NCI-H2196 treated with DMSO at 0.1 percent for 48 hours (cell line): ENCODE results near the gene SCAPER.

ENCODE experiments used
- DNase-seq: peaks from one replicate; lab custom pipeline; 2025; ENCODE audit not compliant: unreplicated experiment; lab: John Stamatoyannopoulos, UW

The SCAPER gene

DNA sequence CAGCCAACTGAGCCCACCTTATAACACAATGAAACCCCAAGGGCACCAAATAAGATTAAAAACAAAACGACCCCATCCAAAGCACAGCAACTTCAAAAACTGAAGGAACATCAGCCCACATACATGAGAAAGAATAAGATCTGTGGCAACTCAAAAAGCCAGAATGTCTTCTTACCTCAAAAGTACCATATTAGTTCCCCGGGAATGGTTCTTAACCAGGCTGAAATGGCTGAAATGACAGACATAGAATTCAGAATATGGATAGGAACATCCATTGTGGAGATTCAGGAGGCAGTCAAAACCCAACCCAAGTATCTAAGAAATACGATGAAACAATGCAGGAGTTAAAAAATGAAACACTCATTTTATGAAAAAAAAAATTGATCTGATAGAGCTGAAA lies 222.3 kb downstream of the SCAPER start:
- DNase-seq: no peak

DNA sequence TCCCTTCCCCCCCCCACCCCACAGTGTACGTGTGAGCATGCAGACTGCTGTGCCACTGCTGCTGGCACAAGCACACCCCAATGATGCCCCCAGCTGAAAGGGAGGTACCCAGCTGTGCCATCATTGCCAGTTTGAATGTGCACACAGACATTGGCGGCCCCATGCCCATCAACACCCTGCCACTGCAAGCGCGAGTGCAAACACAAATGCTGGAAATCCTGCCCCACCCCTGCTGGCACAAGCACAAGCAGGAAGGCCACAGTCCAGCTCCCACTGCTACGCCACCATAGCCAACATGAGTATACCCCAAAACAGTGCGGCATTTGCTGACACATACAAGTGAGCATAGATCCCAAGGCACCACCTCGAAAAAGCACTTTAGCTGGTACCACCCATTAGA lies 222.9 kb downstream of the SCAPER start:
- DNase-seq: no peak

- DNase-seq: no peak
Observed at GRCh38 chr15:76678766-76679165, 226.4 kb downstream of the SCAPER start.

DNA sequence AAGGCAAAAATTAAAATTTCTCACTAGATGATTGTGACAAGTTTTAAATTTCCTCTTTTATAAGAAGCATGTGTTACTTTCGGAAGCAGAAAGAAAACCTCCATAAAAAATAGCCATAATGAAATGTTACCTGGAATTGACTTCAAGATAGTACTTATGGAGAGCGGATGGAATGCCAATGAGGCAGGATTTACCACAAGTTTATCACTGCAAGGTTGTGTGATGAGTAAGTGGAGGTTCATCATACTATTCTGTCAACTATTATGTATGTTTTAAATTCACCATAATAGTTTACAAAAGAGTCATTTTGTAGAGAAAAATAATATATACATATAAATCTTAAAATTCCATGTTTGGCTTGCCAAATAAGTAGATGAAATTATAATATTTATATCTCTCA lies 230.3 kb downstream of the SCAPER start:
- DNase-seq: no peak

- no peak for DNase-seq
Observed at GRCh38 chr15:76669521-76670207, 235.5 kb downstream of the SCAPER start.

DNA sequence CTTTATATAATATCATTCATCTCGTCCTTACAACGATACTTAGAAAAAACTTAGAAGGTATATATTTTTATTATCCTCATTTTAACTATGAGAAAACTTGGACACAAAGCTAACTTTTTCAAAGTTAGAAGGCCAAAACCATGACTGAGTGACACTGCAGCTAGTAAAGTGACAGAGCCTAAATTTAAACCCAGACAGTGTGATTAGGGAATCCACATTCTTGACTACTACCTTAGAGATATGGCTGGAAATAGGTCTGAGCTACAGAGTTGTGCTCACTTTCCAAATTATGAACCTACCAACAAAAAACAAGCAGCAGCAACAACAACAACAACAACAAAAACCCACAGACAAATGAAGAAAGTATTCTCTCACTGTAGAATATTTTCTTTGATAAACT lies 236.2 kb downstream of the SCAPER start:
- DNase-seq: no peak

DNA sequence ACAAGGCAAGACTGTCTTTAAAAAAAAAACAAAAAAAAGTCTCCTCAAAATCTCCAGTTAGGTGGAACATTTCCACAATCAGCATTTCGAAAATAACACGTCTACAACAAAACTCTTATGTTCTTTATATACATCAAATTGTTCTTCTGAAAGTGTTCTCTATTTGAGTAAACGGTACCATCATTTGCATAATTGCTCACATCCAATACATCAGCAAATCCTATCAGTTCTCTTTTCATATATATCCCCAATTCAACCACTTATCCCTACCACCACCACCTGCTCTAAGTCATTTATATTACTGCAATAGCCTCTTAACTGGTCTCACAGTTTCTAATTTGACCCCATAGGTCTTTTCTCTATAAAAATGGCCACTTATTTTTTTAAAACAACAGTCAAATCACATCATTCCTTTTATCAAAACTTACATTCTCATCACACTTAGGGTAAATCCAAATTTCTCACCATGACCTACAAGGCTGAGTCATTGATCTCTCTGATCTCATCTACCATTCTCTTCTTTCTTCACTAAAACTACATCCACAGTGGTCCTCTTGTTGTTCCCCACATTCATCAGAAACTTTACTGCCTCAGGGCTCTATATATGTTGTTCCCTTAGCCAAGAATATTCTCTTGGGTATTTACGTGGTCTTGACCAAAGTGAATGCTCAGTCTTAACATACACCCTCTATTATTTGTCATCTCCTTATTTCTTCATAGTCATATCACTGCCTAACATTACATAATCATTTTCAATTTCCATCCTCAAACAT lies 237.0 kb downstream of the SCAPER start:
- DNase-seq: no peak

DNA sequence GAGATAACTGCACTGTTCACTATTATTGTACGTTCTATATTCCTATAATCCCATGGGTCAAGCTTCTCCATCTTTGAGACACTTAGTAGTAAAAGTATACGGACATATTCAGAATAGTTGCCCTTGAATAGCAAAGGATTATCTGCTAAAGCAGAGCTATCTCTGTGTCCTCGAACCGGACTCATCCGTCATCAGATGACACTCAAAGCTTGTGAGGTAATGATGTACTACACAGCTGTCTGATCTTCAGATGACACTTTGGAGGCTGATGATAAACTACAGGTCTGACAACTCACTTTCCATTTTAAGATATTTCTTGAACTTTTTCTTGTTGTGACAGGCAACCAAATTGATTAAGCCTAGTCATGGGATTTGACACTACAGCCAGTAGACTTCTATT lies 240.2 kb downstream of the SCAPER start:
- DNase-seq: no peak

DNA sequence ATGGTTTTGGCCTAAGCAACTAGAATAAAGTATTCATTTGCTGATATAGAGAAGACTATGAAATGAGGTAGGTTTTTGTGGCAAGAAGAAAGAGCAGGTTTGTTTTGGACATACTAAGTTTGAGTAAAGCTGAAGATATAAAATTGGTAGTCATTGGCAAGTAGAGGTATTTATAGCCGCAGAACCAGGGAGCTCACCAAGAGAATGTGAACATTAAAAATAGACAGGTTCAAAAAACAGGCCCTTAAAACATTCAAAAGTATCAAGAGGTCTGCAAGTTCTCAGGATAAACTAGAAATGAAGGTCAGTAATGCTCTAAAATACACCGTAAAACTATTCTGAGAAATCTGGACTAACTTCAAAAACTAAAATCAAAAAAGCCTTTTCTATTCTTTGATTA lies 240.7 kb downstream of the SCAPER start:
- DNase-seq: no peak

DNA sequence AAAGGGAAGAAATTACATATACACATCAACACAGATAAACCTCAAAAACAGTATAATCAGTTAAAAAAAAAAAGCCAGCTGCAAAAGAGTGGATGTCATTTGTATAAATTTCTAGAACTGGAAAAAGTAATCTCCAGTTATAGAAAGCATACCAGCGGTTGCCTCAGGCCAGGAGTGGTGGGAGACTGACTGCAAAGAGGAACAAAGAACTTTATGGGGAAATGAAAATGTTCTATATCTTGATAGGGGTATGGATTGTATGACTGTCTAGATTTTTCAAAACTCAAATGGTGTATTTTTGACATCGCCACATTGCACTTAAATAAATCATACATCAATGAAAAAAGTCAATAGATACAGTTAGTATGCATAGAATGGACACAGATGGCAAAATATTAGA lies 241.6 kb downstream of the SCAPER start:
- DNase-seq: no peak

DNA sequence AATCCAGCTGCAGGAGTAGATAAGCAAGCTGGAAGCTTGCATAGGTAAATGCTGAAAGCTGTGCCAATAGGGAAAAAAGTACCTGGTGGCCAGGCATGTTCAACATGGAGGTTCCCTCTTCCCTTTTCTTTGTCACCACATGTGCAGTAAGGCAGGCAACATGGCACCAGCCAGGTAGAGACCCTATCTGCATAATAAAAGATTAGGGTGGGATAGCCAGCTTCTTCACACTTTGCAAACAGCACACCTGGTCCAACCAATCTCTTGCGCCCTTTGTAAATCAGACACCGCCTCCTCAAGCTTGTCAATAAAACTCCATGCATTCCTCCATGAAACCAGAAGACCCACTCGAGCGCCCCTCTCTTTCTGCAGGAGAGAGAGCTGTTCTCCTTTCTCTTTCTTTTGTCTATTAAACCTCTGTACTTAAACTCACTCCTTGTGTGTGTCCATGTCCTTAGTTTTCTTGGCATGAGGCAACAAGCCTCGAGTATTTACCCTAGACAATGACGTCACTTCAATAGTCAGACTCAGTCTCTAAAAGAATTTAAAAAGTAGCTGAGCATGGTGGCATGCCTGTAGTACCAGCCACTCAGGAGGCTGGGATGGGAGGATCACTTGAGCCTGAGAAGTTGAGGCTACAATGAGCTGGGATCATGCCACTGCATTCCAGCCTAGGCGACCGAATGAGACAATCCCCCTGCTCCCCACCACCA lies 256.3 kb downstream of the SCAPER start:
- no peak for DNase-seq

DNA sequence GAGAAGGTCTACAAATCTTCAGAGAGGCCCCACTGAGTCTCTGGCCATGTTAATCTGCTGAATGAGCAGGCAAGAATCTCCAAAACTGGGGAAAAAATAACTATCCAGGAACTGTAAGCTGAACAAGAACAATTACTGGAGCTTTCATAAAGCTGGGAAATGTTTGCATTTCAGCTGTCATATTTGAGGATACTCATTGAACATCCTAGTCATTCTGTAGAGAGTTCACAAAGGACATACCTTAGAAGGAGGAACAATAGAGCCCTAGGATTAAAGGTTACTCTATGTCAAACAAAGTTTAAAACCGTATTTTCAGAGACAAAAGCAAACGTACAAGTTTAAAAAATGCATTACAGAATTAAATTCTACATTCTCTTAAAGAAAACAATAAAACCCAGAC lies 257.5 kb downstream of the SCAPER start:
- DNase-seq: no peak

DNA sequence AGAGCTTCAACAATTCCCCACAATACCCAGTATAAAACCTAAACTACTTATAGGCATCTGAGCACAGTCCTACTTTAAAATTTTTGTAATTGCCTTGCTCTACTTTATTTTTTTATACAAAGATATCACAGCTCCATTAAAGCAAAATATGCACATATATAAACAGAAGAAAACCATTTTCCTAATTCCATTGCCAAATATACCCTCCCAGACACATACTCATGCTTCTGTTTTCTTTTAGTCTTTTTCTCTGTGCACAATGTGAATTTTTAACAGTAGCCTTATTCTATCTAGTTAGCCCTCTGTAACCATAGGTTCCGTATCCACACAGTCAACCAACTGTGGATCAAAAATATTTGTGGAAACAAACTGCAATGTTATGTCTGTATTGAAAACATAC lies 260.5 kb downstream of the SCAPER start:
- DNase-seq: no peak

- no peak for DNase-seq
Observed at GRCh38 chr15:76642671-76643070, 262.5 kb downstream of the SCAPER start.

GRCh38 chr15:76637166-76637565 lies 268.0 kb downstream of the SCAPER start:
- no peak for DNase-seq

GRCh38 chr15:76636059-76636458 lies 269.1 kb downstream of the SCAPER start:
- no peak for DNase-seq

GRCh38 chr15:76626611-76627010 lies 278.5 kb downstream of the SCAPER start:
- DNase-seq: no peak

DNA sequence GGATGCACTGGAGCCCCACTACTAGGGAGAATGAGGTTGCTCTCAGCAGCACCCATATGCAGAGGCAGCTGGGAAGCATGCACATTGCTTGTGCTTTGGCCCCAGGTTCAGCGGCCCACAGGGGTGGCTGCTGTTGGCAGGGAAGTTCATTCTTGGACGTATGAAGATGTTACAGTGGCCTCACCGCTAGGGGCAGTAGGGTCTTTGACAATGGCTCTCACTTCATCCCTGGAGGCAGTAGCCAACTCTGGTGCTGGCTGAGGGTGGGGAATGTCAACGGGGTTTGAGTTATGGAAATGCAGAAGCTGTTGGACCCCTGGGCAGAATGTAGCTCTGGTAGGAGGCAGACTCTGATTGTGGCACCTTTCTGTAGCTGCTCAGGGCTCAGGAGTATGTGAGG lies 279.9 kb downstream of the SCAPER start:
- no peak for DNase-seq

GRCh38 chr15:76614725-76615124 lies 290.4 kb downstream of the SCAPER start:
- no peak for DNase-seq

DNA sequence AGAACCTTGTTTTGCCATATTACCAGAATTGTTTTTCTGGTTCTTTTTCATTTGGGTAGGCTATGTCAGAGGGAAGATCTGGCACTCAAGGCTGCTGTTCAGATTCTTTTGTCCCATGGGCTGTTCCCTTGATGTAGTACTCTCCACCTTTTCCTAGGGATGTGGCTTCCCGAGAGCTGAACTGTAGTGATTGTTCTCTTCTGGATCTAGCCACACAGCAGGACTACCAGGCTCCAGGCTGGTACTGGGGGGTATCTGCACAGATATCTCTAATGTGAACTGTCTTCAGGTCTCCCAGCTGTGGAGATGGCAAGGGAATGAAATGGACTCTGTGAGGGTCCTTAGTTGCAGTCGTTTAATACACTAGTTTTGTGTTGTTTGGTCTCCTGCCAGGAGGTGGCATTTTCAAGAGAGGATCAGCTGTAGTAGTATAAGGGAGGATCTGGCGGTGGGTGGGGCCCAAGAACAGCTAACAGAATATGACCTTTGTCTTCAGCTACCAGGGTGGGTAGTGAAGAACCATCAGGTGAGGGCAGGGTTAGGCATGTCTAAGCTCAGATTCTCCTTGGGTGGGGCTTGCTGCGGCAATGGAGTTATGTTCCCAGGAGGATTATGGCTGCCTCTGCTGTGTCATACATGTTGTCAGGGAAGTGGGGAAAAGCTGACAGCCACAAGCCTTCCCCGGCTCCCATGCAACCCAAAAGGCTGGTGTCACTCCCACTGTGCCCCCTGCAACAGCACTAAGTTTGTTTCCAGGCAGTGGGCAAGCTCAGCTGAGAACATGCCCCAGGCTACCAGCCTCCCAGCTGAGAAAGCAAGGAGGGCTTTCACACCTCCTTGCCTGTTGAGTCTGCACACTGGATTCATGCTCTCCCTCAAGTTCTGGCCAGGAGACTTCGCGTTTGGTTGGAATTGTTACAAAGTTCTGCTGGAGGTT lies 316.1 kb downstream of the SCAPER start:
- DNase-seq: no peak

- no peak for DNase-seq
Observed at GRCh38 chr15:76585576-76585897, 319.6 kb downstream of the SCAPER start.
